ENCODE results near the gene ZNF525.
A peak's percentile ranks its signal among the peaks of the same experiment; 100 is the strongest.
"Not testable (repeated sequence)": the region's sequence is repeated elsewhere in the genome, so short reads cannot be mapped to it uniquely, and the experiment has no call there.

The ZNF525 gene

DNA sequence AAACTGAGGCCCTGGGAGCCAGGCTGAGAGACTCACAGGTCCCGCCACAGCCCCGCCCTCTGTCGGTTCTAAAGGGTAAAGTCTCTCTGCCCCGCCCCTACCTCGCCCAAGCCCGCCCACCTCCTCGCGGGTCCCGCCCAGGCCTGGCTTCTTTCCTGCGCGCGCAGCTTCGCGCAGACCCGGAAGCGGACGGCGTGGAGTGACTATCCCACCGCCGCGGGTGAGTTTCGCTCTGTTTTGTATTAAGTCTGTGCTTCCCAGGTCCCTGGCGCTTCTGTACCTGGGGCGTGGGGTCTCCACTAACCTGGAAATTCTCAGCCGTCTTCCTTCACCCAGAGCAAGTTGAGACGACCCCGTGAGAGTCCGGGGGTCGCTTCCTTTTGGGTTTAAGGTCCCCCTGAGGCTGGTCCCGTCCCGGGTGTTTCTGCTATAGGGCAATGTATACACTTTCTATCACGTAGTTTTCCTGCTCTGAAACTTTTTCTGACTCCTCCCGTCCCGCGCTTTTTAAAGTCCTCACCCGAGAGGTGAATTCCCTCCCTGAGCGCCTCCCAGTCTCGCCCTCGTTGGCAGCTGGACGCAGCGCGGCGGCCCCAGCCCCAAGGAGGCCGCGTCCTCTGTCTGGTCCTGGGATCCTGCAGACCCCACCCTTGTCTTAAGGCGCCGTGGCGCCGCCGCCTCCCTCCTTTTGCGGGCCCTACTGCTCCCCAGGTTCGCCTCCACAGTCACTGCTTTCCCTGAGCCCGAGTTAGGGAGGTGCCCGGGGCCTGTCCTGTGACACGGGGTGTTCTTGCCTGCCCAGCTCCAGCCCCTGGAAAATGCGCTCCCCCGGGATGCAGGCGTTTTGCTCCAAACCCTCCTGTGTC lies 29.7 kb downstream of the ZNF525 start, which contains the start of gene ZNF765:
Gene ZNF765 (plus strand): TSS at position 176 of the 866 bp plus-strand sequence. CDS start 2,867 bp downstream, outside the sequence.
- TF ChIP-seq SPI1 (IDR thresholded peaks at IDR 0.05; ENCODE audit: borderline replicate concordance, low read depth): no peak
- TF ChIP-seq, protein P1, sequence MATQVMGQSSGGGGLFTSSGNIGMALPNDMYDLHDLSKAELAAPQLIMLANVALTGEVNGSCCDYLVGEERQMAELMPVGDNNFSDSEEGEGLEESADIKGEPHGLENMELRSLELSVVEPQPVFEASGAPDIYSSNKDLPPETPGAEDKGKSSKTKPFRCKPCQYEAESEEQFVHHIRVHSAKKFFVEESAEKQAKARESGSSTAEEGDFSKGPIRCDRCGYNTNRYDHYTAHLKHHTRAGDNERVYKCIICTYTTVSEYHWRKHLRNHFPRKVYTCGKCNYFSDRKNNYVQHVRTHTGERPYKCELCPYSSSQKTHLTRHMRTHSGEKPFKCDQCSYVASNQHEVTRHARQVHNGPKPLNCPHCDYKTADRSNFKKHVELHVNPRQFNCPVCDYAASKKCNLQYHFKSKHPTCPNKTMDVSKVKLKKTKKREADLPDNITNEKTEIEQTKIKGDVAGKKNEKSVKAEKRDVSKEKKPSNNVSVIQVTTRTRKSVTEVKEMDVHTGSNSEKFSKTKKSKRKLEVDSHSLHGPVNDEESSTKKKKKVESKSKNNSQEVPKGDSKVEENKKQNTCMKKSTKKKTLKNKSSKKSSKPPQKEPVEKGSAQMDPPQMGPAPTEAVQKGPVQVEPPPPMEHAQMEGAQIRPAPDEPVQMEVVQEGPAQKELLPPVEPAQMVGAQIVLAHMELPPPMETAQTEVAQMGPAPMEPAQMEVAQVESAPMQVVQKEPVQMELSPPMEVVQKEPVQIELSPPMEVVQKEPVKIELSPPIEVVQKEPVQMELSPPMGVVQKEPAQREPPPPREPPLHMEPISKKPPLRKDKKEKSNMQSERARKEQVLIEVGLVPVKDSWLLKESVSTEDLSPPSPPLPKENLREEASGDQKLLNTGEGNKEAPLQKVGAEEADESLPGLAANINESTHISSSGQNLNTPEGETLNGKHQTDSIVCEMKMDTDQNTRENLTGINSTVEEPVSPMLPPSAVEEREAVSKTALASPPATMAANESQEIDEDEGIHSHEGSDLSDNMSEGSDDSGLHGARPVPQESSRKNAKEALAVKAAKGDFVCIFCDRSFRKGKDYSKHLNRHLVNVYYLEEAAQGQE (IDR thresholded peaks at IDR 0.05; ENCODE audit: insufficient replicate concordance, low read depth): no peak
- TF ChIP-seq GABPA (IDR thresholded peaks at IDR 0.05; ENCODE audit: low read depth): no peak
- TF ChIP-seq POLR2AphosphoS5 (IDR thresholded peaks at IDR 0.05; ENCODE audit: low read depth): peak; percentile 85
- TF ChIP-seq, protein P2, sequence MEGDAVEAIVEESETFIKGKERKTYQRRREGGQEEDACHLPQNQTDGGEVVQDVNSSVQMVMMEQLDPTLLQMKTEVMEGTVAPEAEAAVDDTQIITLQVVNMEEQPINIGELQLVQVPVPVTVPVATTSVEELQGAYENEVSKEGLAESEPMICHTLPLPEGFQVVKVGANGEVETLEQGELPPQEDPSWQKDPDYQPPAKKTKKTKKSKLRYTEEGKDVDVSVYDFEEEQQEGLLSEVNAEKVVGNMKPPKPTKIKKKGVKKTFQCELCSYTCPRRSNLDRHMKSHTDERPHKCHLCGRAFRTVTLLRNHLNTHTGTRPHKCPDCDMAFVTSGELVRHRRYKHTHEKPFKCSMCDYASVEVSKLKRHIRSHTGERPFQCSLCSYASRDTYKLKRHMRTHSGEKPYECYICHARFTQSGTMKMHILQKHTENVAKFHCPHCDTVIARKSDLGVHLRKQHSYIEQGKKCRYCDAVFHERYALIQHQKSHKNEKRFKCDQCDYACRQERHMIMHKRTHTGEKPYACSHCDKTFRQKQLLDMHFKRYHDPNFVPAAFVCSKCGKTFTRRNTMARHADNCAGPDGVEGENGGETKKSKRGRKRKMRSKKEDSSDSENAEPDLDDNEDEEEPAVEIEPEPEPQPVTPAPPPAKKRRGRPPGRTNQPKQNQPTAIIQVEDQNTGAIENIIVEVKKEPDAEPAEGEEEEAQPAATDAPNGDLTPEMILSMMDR (IDR thresholded peaks at IDR 0.05; ENCODE audit: insufficient read depth, low read length): no peak
- peak within 1 kb of the TSS; percentile 69 for H3K4me3 ChIP-seq (replicated peaks; ENCODE audit: insufficient read depth, low read length)
- peak; percentile 86 to 93 for DNase-seq (ENCODE audit: low read depth in 1 of 2, low spot score in 1 of 2)
- peak within 1 kb of the TSS; percentile 83 for H3K27ac ChIP-seq (replicated peaks)
- H3K27me3 ChIP-seq (ENCODE audit: insufficient read depth, poor library complexity, severe bottlenecking): no peaks in the 10 kb centered on the region

DNA sequence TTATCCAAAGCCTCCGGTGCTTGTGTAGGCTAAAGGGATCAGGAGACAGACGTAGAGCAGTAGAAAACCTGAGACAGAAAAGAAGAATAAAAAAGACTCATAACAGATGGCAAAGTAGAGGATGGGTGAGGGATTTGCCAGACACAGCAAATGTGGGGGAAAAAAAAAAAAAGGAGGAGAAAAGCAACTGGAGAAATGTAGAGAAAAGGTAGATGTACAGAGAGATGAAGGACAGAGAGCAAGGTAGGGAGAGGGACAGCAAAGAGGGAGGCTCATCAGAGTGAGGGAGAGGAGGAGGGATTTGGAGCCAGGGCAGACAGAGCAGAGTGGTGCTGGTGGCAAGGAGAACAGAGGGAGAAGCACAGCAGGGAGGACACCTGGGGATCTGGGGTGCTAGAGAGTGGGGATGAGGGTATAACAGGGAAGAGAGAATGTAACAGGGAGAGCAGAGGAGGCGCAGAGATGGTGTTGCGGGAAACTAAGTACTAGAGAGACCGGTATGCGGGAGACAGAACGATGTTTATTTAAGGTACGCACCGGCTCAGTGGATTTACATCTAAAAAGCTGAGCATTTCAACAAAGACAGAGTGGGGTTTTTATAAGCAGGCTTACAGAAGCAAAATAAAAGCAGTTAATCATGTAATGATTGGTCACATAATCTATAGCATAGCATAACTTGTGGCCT lies 30.5 kb downstream of the ZNF525 start:
- Histone ChIP-seq H3K4me3 (replicated peaks; ENCODE audit: insufficient read depth, low read length) (peak overlapping the region; percentile 69), H3K27ac (replicated peaks) (peak overlapping the region; percentile 83)
- DNase-seq (ENCODE audit: low read depth in 1 of 2, low spot score in 1 of 2); H3K27me3 ChIP-seq (ENCODE audit: insufficient read depth, poor library complexity, severe bottlenecking): not testable (repeated sequence)

DNA sequence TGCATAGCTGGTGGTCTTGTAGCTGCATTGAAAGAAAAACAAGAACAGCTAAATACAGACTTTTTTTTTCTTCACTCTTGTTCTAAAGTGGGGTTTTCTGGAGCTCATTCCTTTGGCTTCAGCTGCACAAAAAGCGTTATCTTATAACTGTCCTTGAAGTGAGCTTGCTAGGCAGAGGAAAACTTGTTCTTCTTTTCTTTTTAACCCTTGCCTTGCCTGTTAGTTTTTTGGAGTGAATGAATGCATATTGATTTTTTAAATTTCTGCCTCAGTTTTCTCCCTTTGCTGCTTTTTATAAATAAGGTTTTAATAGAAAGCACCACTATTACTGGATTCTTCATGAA lies 31.0 kb downstream of the ZNF525 start:
- no peaks in the 10 kb centered on the region for H3K27me3 ChIP-seq (ENCODE audit: insufficient read depth, poor library complexity, severe bottlenecking)
- TF ChIP-seq, protein P2 (IDR thresholded peaks at IDR 0.05; ENCODE audit: insufficient read depth, low read length): no peak
- TF ChIP-seq SPI1 (IDR thresholded peaks at IDR 0.05; ENCODE audit: borderline replicate concordance, low read depth) (no peak), POLR2AphosphoS5 (IDR thresholded peaks at IDR 0.05; ENCODE audit: low read depth) (no peak), GABPA (IDR thresholded peaks at IDR 0.05; ENCODE audit: low read depth) (no peak)
- TF ChIP-seq, protein P1 (IDR thresholded peaks at IDR 0.05; ENCODE audit: insufficient replicate concordance, low read depth): no peak
- no peak overlapping the region for H3K4me3 ChIP-seq (replicated peaks; ENCODE audit: insufficient read depth, low read length)
- no peak for DNase-seq (ENCODE audit: low read depth in 1 of 2, low spot score in 1 of 2)
- H3K27ac ChIP-seq (replicated peaks): no peak overlapping the region

DNA sequence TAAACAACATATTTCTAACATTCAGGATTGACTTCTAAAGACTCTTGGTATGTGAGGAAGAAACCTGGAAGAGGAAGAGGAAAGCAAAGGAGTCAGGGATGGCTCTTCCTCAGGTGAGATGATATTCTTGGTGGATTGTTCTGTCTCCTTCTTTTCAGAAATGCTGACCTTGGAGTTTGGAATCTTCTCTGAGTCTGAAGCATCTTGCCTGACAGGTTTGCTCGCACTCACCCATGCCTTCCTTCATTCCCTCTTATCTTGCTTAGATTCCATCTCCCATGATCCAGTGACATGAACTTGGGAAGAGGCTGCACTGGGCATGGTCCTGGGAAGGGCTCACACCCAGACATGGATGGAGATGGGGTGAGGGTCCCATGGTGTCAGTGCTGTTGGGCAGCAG lies 32.4 kb downstream of the ZNF525 start:
- not testable (repeated sequence) for H3K27ac ChIP-seq (replicated peaks); DNase-seq (ENCODE audit: low read depth in 1 of 2, low spot score in 1 of 2); H3K4me3 ChIP-seq (replicated peaks; ENCODE audit: insufficient read depth, low read length); H3K27me3 ChIP-seq (ENCODE audit: insufficient read depth, poor library complexity, severe bottlenecking)

Data from HL-60 (cell line).